IMR-90 (cell line): ENCODE data around the gene DSCAM. TPM values are rescaled to one million over a fixed set of nuclear protein-coding genes. Genes with fewer than 3 reads are reported as not detected.

Experiments
- ATAC-seq: fragments of 200-7000 bp; cut with Tn5 transposase; 2 replicates; pipeline ENCODE4 v1.9.1; 2020; ENCODE audit warnings: low read depth, mild to moderate bottlenecking, moderate library complexity
- BruUV-seq: library from RNA; stranded (reverse); fragments of 400-500 nt; replicated peaks from 2 replicates; lab custom pipeline; 2021; lab: Mats Ljungman, UMichigan
- CTCF ChIA-PET: fragments of 300-600 bp; formaldehyde crosslinking; extraction: SDS; loops from one replicate; lab custom pipeline; 2021; ENCODE audit warnings: antibody characterized with exemption; lab: Yijun Ruan, JAX
- POLR2A ChIA-PET: fragments of 300-600 bp; sonication (Branson Sonifier 250); formaldehyde crosslinking; loops from one replicate; lab custom pipeline; 2022; ENCODE audit warnings: antibody characterized with exemption; ENCODE audit not compliant: unreplicated experiment; lab: Charles Lee
- DNase-seq: peaks from one replicate; pipeline ENCODE4 v3.0.0; 2013
- H2AFZ ChIP-seq: replicated peaks from 2 replicates; pipeline ENCODE3; 2013; ENCODE audit warnings: low read length, mild to moderate bottlenecking; ENCODE audit not compliant: poor library complexity
- H2AK5ac ChIP-seq: 2 replicates; pipeline ENCODE4 v1.6.1; 2013; ENCODE audit warnings: low read depth, low read length, inconsistent platforms
- H2AK9ac ChIP-seq: replicated peaks from 2 replicates; pipeline ENCODE3; 2013; ENCODE audit warnings: mild to moderate bottlenecking, low read depth, low read length, moderate library complexity; ENCODE audit not compliant: poor library complexity
- H2BK120ac ChIP-seq: 2 replicates; pipeline ENCODE4 v1.6.1; 2013; ENCODE audit warnings: low read depth, low read length, inconsistent platforms
- H2BK15ac ChIP-seq: 3 replicates; pipeline ENCODE4 v1.6.1; 2013; ENCODE audit warnings: low read depth, low read length, inconsistent platforms
- H2BK20ac ChIP-seq: 2 replicates; pipeline ENCODE4 v1.6.1; 2013; ENCODE audit warnings: low read depth, mild to moderate bottlenecking, inconsistent platforms, low read length, moderate library complexity
- H2BK5ac ChIP-seq: 2 replicates; pipeline ENCODE4 v1.6.1; 2013; ENCODE audit warnings: mild to moderate bottlenecking, low read depth, low read length, inconsistent platforms; ENCODE audit not compliant: poor library complexity, severe bottlenecking
- H3K14ac ChIP-seq: replicated peaks from 2 replicates; pipeline ENCODE4 v1.6.1; 2013; ENCODE audit warnings: low read depth, low read length, inconsistent platforms
- H3K18ac ChIP-seq: 2 replicates; pipeline ENCODE4 v1.6.1; 2013; ENCODE audit warnings: low read depth, low read length, control low read depth
- H3K23ac ChIP-seq: 2 replicates; pipeline ENCODE4 v1.6.1; 2013; ENCODE audit warnings: low read depth, low read length, inconsistent platforms
- H3K27ac ChIP-seq: 2 replicates; pipeline ENCODE4 v1.5.1; 2013; ENCODE audit warnings: mild to moderate bottlenecking, control low read depth, low read length; ENCODE audit not compliant: insufficient read depth
- H3K27me3 ChIP-seq: 2 replicates; pipeline ENCODE4 v1.6.1; 2013; ENCODE audit warnings: low read length; ENCODE audit not compliant: control insufficient read depth, insufficient read depth
- H3K36me3 ChIP-seq: 2 replicates; pipeline ENCODE4 v1.6.1; 2013; ENCODE audit warnings: low read length, mixed read lengths; ENCODE audit not compliant: control insufficient read depth, insufficient read depth
- H3K4ac ChIP-seq: 2 replicates; pipeline ENCODE4 v1.6.1; 2013; ENCODE audit warnings: low read depth, low read length, inconsistent platforms
- H3K4me1 ChIP-seq: 2 replicates; pipeline ENCODE4 v1.6.1; 2013; ENCODE audit warnings: low read length, mixed read lengths; ENCODE audit not compliant: control insufficient read depth, insufficient read depth
- H3K4me2 ChIP-seq: 2 replicates; pipeline ENCODE4 v1.6.1; 2013; ENCODE audit warnings: low read depth, mild to moderate bottlenecking, control low read depth, low read length, moderate library complexity
- H3K4me3 ChIP-seq: 2 replicates; pipeline ENCODE4 v1.5.1; 2013; ENCODE audit warnings: low read depth, mild to moderate bottlenecking, control low read depth, low read length, moderate library complexity; ENCODE audit not compliant: insufficient read depth
- H3K56ac ChIP-seq: 2 replicates; pipeline ENCODE4 v1.6.1; 2013; ENCODE audit warnings: low read length, inconsistent platforms; ENCODE audit not compliant: insufficient read depth; ENCODE audit errors: extremely low read depth
- H3K79me1 ChIP-seq, 2 experiments: 2 replicates each; pipeline ENCODE4 v1.6.1; 2013; ENCODE audit warnings: low read length in 2 of 2, inconsistent platforms in 1 of 2, low read depth in 1 of 2
- H3K9ac ChIP-seq: 2 replicates; pipeline ENCODE4 v1.6.1; 2013; ENCODE audit warnings: low read depth, low read length, control low read depth
- H3K9me1 ChIP-seq: 2 replicates; pipeline ENCODE4 v1.6.1; 2013; ENCODE audit warnings: low read length, inconsistent platforms; ENCODE audit not compliant: insufficient read depth
- H3K9me3 ChIP-seq: 2 replicates; pipeline ENCODE4 v1.6.1; 2013; ENCODE audit warnings: low read length; ENCODE audit not compliant: control insufficient read depth, insufficient read depth
- H4K20me1 ChIP-seq: 2 replicates; pipeline ENCODE4 v1.6.1; 2013; ENCODE audit warnings: low read length, inconsistent platforms; ENCODE audit not compliant: insufficient read depth
- H4K5ac ChIP-seq: 2 replicates; pipeline ENCODE4 v1.6.1; 2013; ENCODE audit warnings: mild to moderate bottlenecking, low read depth, low read length, control low read depth
- H4K8ac ChIP-seq, 2 experiments: 2 replicates each; pipeline ENCODE4 v1.6.1; 2013; ENCODE audit warnings: low read depth in 2 of 2, low read length in 2 of 2, control low read depth in 1 of 2, inconsistent platforms in 1 of 2
- H4K91ac ChIP-seq: 2 replicates; pipeline ENCODE4 v1.6.1; 2013; ENCODE audit warnings: low read depth, low read length, inconsistent platforms; ENCODE audit not compliant: insufficient read depth
- BHLHE40 ChIP-seq: fragments of 150-350 bp; IDR thresholded peaks from 2 replicates; pipeline ENCODE4 v1.6.1; 2016; ENCODE audit warnings: mild to moderate bottlenecking, low read depth, low read length
- CEBPB ChIP-seq: IDR thresholded peaks from 2 replicates; pipeline ENCODE4 v1.6.1; 2012; ENCODE audit warnings: low read depth, low read length, improper control_type of control experiment
- CHD1 ChIP-seq: IDR thresholded peaks from 2 replicates; pipeline ENCODE4 v1.6.1; 2012; ENCODE audit warnings: low read depth, low read length, improper control_type of control experiment
- FOS ChIP-seq: fragments of 150-350 bp; IDR thresholded peaks from 2 replicates; pipeline ENCODE4 v1.6.1; 2016; ENCODE audit warnings: low read depth, low read length
- MAFK ChIP-seq: IDR thresholded peaks from 2 replicates; pipeline ENCODE4 v1.6.1; 2012; ENCODE audit warnings: low read depth, low read length, improper control_type of control experiment
- MAZ ChIP-seq: IDR thresholded peaks from 2 replicates; pipeline ENCODE4 v1.6.1; 2012; ENCODE audit warnings: low read depth, mild to moderate bottlenecking, low read length, improper control_type of control experiment, moderate library complexity, borderline replicate concordance
- MXI1 ChIP-seq: IDR thresholded peaks from 2 replicates; pipeline ENCODE4 v1.6.1; 2012; ENCODE audit warnings: low read depth, mild to moderate bottlenecking, low read length, moderate library complexity, borderline replicate concordance
- NFE2L2 ChIP-seq: fragments of 150-350 bp; IDR thresholded peaks from 2 replicates; pipeline ENCODE4 v1.6.1; 2016; ENCODE audit warnings: low read depth, mild to moderate bottlenecking, low read length
- RAD21 ChIP-seq: IDR thresholded peaks from 2 replicates; pipeline ENCODE4 v1.6.1; 2012; ENCODE audit warnings: low read length, improper control_type of control experiment
- RCOR1 ChIP-seq: IDR thresholded peaks from 2 replicates; pipeline ENCODE4 v1.6.1; 2012; ENCODE audit warnings: mild to moderate bottlenecking, low read length, improper control_type of control experiment; ENCODE audit not compliant: insufficient replicate concordance
- RFX5 ChIP-seq: IDR thresholded peaks from 2 replicates; pipeline ENCODE4 v1.8.0; 2012; ENCODE audit warnings: low read depth, mild to moderate bottlenecking, low read length, moderate library complexity
- SMC3 ChIP-seq: fragments of 150-350 bp; IDR thresholded peaks from 2 replicates; pipeline ENCODE4 v1.6.1; 2016; ENCODE audit warnings: low read depth, mild to moderate bottlenecking, antibody characterized with exemption, low read length, moderate library complexity
- WGBS, 2 experiments: methylation state at CpG; one replicate each; pipeline versions ENCODE4 v1.1.5 to v1.1.7; 2013; ENCODE audit warnings: missing lambda C conversion rate in 2 of 2; ENCODE audit not compliant: insufficient read length in 1 of 2; ENCODE audit errors: extremely low coverage in 2 of 2; 5-methylcytosine and 5-hydroxymethylcytosine counted together
- dilution Hi-C: fragments of 300-500 bp; cut with HindIII; formaldehyde crosslinking; loops from one replicate; pipeline ENCODE4 v1.14.3; 2018; ENCODE audit warnings: low sequenced_read_pairs; ENCODE audit not compliant: unreplicated experiment
- in situ Hi-C: fragments of 300-500 bp; cut with MboI; formaldehyde crosslinking; loops from 3 replicates; pipeline ENCODE4 v1.14.3; 2019; ENCODE audit warnings: low sequenced_read_pairs, inconsistent platforms, mixed read lengths
- intact Hi-C: fragments of 100-400 bp; cut with micrococcal nuclease; formaldehyde crosslinking; loops from 2 replicates; pipeline ENCODE4 v1.10.0; 2022
- polyA plus RNA-seq, 3 experiments: library from polyadenylated mRNA; depleted of rRNA; stranded (reverse); fragments of >200 nt; gene quantifications; 2 replicates each; pipeline ENCODE4 v1.2.3, GENCODE V29; 2012; ENCODE audit warnings: low replicate concordance in 1 of 3
- total RNA-seq: library from RNA; depleted of rRNA; stranded (reverse); fragments of >200 nt; gene quantifications from 2 replicates; pipeline ENCODE4 v1.2.3, GENCODE V29; 2012
- TF ChIP-seq, protein P1 (sequence below): conservative IDR thresholded peaks from 2 replicates; pipeline ENCODE4 v1.5.1; 2012; ENCODE audit warnings: mild to moderate bottlenecking, low read depth, low read length, improper control_type of control experiment
- TF ChIP-seq, protein P2 (sequence below): fragments of 150-350 bp; IDR thresholded peaks from 2 replicates; pipeline ENCODE4 v1.6.1; 2016; ENCODE audit warnings: low read depth, mild to moderate bottlenecking, low read length, moderate library complexity, borderline replicate concordance

DSCAM gene
- total and polyA plus RNA-seq, 2 of the 4 experiments (the other 2 are of a cell fraction), result under 0.01 to 0.02 TPM

DNA sequence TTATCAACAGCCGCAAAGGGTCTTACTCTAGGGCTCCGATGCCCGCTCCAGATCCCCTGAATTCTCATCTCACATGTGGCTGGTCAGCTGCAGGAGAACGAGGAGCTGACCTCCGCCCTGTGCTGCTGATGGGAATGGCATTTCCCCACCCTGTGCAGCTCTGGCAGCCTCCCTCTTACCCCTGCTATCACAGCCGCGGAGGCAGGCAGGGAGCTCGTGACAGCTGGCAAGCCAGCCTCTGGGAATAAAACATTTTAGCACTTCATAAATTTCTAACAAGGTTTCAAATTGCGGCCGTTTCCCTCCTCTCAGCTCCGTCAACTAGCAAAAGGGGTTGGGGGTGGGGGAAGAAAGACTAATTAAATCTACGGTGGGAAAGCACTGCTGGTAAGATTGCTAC is 81.1 kb downstream of the DSCAM start:
- H2BK20ac ChIP-seq, result no peak overlapping the region
- H2AK5ac ChIP-seq, result no peak overlapping the region
- no peak overlapping the region for H3K23ac ChIP-seq
- DNase-seq (no peak), ATAC-seq (no peak)
- H4K91ac ChIP-seq, result no peak overlapping the region
- H3K18ac ChIP-seq, result no peak overlapping the region
- H3K14ac ChIP-seq, result no peak overlapping the region
- H3K9me3 ChIP-seq, result peaks cover 9% of the 10 kb centered on the region
- no CpG with 5 or more reads among the region's 12 CpGs for WGBS, 2 experiments
- POLR2A ChIA-PET, result no interaction called here
- H4K20me1 ChIP-seq, result no peaks in the 10 kb centered on the region
- no peaks in the 10 kb centered on the region for H3K36me3 ChIP-seq
- no peaks in the 10 kb centered on the region for H3K4me1 ChIP-seq
- H3K4me2 ChIP-seq, result no peak overlapping the region
- in situ Hi-C loops, result loop anchor here (25.0 kb wide), 1 partner anchor 104 kb away; no protein-coding TSS in a partner anchor
- no peak overlapping the region for H3K56ac ChIP-seq
- dilution Hi-C loops, result no loop called here
- H2AFZ ChIP-seq, result no peak overlapping the region
- no peak overlapping the region for H4K8ac ChIP-seq
- CTCF ChIA-PET, result no interaction called here
- no peaks in the 10 kb centered on the region for H3K27me3 ChIP-seq
- TF ChIP-seq CHD1, result no peak
- TF ChIP-seq, protein P1, sequence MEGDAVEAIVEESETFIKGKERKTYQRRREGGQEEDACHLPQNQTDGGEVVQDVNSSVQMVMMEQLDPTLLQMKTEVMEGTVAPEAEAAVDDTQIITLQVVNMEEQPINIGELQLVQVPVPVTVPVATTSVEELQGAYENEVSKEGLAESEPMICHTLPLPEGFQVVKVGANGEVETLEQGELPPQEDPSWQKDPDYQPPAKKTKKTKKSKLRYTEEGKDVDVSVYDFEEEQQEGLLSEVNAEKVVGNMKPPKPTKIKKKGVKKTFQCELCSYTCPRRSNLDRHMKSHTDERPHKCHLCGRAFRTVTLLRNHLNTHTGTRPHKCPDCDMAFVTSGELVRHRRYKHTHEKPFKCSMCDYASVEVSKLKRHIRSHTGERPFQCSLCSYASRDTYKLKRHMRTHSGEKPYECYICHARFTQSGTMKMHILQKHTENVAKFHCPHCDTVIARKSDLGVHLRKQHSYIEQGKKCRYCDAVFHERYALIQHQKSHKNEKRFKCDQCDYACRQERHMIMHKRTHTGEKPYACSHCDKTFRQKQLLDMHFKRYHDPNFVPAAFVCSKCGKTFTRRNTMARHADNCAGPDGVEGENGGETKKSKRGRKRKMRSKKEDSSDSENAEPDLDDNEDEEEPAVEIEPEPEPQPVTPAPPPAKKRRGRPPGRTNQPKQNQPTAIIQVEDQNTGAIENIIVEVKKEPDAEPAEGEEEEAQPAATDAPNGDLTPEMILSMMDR, result no peak
- TF ChIP-seq SMC3, result no peak
- TF ChIP-seq NFE2L2, result no peak
- TF ChIP-seq RFX5, result no peak
- no peak for TF ChIP-seq CEBPB
- no peak for TF ChIP-seq RAD21
- TF ChIP-seq MAZ, result no peak
- no peak for TF ChIP-seq BHLHE40
- no peak for TF ChIP-seq FOS
- TF ChIP-seq, protein P2, sequence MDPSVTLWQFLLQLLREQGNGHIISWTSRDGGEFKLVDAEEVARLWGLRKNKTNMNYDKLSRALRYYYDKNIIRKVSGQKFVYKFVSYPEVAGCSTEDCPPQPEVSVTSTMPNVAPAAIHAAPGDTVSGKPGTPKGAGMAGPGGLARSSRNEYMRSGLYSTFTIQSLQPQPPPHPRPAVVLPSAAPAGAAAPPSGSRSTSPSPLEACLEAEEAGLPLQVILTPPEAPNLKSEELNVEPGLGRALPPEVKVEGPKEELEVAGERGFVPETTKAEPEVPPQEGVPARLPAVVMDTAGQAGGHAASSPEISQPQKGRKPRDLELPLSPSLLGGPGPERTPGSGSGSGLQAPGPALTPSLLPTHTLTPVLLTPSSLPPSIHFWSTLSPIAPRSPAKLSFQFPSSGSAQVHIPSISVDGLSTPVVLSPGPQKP, result no peak
- no peak for TF ChIP-seq MAFK
- TF ChIP-seq RCOR1, result no peak
- no peak for TF ChIP-seq MXI1
- intact Hi-C loops, result no loop called here
- no TSS peak for BruUV-seq
- no peak overlapping the region for H3K4ac ChIP-seq
- H2AK9ac ChIP-seq, result no peak overlapping the region
- H3K4me3 ChIP-seq, result no peak overlapping the region
- H2BK15ac ChIP-seq, result no peak overlapping the region
- H3K79me1 ChIP-seq, result no peaks in the 10 kb centered on the region
- H4K5ac ChIP-seq, result no peak overlapping the region
- no peak overlapping the region for H2BK120ac ChIP-seq
- no peak overlapping the region for H2BK5ac ChIP-seq
- no peaks in the 10 kb centered on the region for H3K9me1 ChIP-seq
- no peak overlapping the region for H3K9ac ChIP-seq
- no peak overlapping the region for H3K27ac ChIP-seq
